Stomach (tissue), 9 donors: Measurements from ENCODE around the gene STAU1. TPM values are rescaled to one million over a fixed set of nuclear protein-coding genes. Genes with fewer than 3 reads are reported as not detected.

Experiments used
- DNase-seq, 2 donors: peaks; one replicate each; pipeline versions ENCODE4 v3.0.0 to v3.0.0-alpha.2; 2013 to 2019
- H3K27ac ChIP-seq, 5 donors: fragments of 200-600 bp in 4 of 5; sonication (generic) in 4 of 5; one replicate each; pipeline ENCODE4 v1.5.1; 2013 to 2019; ENCODE audit warnings: mild to moderate bottlenecking in 1 of 5, moderate library complexity in 1 of 5
- H3K27me3 ChIP-seq, 3 donors: fragments of 200-600 bp; sonication (generic); one replicate each; pipeline ENCODE4 v1.5.1; 2017 to 2019; ENCODE audit warnings: mixed run types in 1 of 3
- H3K36me3 ChIP-seq, 4 donors: fragments of 200-600 bp; sonication (generic); 1 replicate in 3 of 4; 2 replicates in 1 of 4; pipeline ENCODE4 v1.5.1; 2016 to 2019
- H3K4me1 ChIP-seq, 4 donors: fragments of 200-600 bp; sonication (generic); one replicate each; pipeline ENCODE4 v1.5.1; 2016 to 2019
- H3K4me3 ChIP-seq, 4 donors: fragments of 200-600 bp; sonication (generic) in 3 of 4; one replicate each; pipeline ENCODE4 v1.5.1; 2016 to 2019; ENCODE audit warnings: mild to moderate bottlenecking in 1 of 4
- H3K9me3 ChIP-seq, 4 donors: fragments of 200-600 bp; sonication (generic); one replicate each; pipeline ENCODE4 v1.5.1; 2016 to 2019
- CTCF ChIP-seq, 7 experiments: fragments of 450-650 bp in 4 of 7; fragments of 200-600 bp in 3 of 7; sonication (generic) in 3 of 7; IDR thresholded peaks; one replicate each; pipeline ENCODE4 v1.5.1; 2016 to 2019; ENCODE audit warnings: antibody characterized with exemption in 7 of 7, control low read depth in 2 of 7, mild to moderate bottlenecking in 1 of 7
- EP300 ChIP-seq: sonication (generic); formaldehyde crosslinking; IDR thresholded peaks from one replicate; pipeline ENCODE4 v1.6.1; 2017; ENCODE audit warnings: antibody characterized with exemption
- POLR2A ChIP-seq, 4 donors: fragments of 450-650 bp; IDR thresholded peaks; one replicate each; pipeline ENCODE4 v1.6.1; 2016; ENCODE audit warnings: antibody characterized with exemption in 4 of 4, control low read depth in 2 of 4, mild to moderate bottlenecking in 1 of 4, moderate library complexity in 1 of 4
- POLR2AphosphoS5 ChIP-seq, 3 donors: sonication (generic); formaldehyde crosslinking; IDR thresholded peaks; one replicate each; pipeline ENCODE4 v1.6.1; 2016; ENCODE audit warnings: antibody characterized with exemption in 3 of 3
- WGBS, 5 donors: extraction: QIAGEN DNeasy Blood & Tissue Kit in 3 of 5; methylation state at CpG; one replicate each; pipeline versions ENCODE4 v1.1.5 to v1.1.7; 2013 to 2018; 5-methylcytosine and 5-hydroxymethylcytosine counted together
- intact Hi-C: fragments of 100-400 bp; cut with DNase I; formaldehyde crosslinking; loops from one replicate; pipeline ENCODE4 v1.15.1; 2023; ENCODE audit warnings: low total_unique reads
- polyA plus RNA-seq, 3 donors: library from polyadenylated mRNA; stranded (reverse); fragments of 200-250 nt; gene quantifications; one replicate each; pipeline ENCODE4 v1.2.3, GENCODE V29; 2013
- total RNA-seq, 5 donors: library from RNA; depleted of rRNA; stranded (reverse); fragments of >200 nt; gene quantifications; one replicate each; pipeline versions ENCODE4 v1.1.0 to v1.2.3, GENCODE V29; 2014 to 2016
- donor health status: healthy with polysubstance abuse.
- donor health status: Bipolar disorder and iron deficiency.
- donor health status: healthy.

The STAU1 gene
- total and polyA plus RNA-seq, 8 donors: 33.0 to 129 (median 56.5) TPM

- no peak for TF ChIP-seq EP300
- H3K27me3 ChIP-seq: no peaks in the 10 kb centered on the region
- no peak overlapping the region for H3K4me3 ChIP-seq
- 79 to 87% (median 82%) methylated on average over 3 of the region's 3 CpGs for WGBS, 5 donors
- peaks cover 0 to 5% (median 0%) of the 10 kb centered on the region in 4 donors for H3K4me1 ChIP-seq
- no peak overlapping the region for H3K27ac ChIP-seq
- H3K36me3 ChIP-seq: peaks cover 61 to 100% (median 98%) of the 10 kb centered on the region in 4 donors
- H3K9me3 ChIP-seq: no peaks in the 10 kb centered on the region
- DNase-seq: no peak
- intact Hi-C loops: no loop called here
Observed at GRCh38 chr20:49118307-49118706, 69.8 kb downstream of the STAU1 start.

- no peaks in the 10 kb centered on the region for H3K27me3 ChIP-seq
- DNase-seq: no peak
- no peaks in the 10 kb centered on the region for H3K4me1 ChIP-seq
- TF ChIP-seq POLR2A (IDR thresholded peaks at IDR 0.05): no peak
- no peak for TF ChIP-seq EP300
- TF ChIP-seq CTCF (IDR thresholded peaks at IDR 0.05): no peak
- TF ChIP-seq POLR2AphosphoS5 (IDR thresholded peaks at IDR 0.05): no peak
- H3K27ac ChIP-seq: no peak overlapping the region
- no peaks in the 10 kb centered on the region for H3K9me3 ChIP-seq
- H3K36me3 ChIP-seq: peaks cover 67 to 100% (median 98%) of the 10 kb centered on the region in 4 donors
- 69 to 83% (median 79%) methylated on average over 7 of the region's 7 CpGs for WGBS, 5 donors
- intact Hi-C loops: no loop called here
- H3K4me3 ChIP-seq: no peak overlapping the region
Observed at GRCh38 chr20:49115564-49115963, 72.6 kb downstream of the STAU1 start.

GRCh38 chr20:49112596-49113274 is 75.4 kb downstream of the STAU1 start:
- DNase-seq: no peak
- Histone ChIP-seq H3K36me3 (peaks cover 48 to 87% (median 87%) of the 10 kb centered on the region in 4 donors), H3K27me3 (no peaks in the 10 kb centered on the region), H3K27ac (no peak overlapping the region), H3K9me3 (no peaks in the 10 kb centered on the region), H3K4me1 (no peaks in the 10 kb centered on the region), H3K4me3 (no peak overlapping the region)
- intact Hi-C loops: no loop called here
- TF ChIP-seq CTCF (IDR thresholded peaks at IDR 0.05): no peak
- TF ChIP-seq POLR2AphosphoS5 (IDR thresholded peaks at IDR 0.05): no peak
- no peak for TF ChIP-seq EP300
- TF ChIP-seq POLR2A (IDR thresholded peaks at IDR 0.05): no peak
- WGBS, 5 donors: 89 to 94% (median 94%) methylated on average over 15 of the region's 15 CpGs

- H3K27ac ChIP-seq: no peak overlapping the region
- no peak for DNase-seq
- H3K36me3 ChIP-seq: peaks cover 31 to 76% (median 74%) of the 10 kb centered on the region in 4 donors
- no peaks in the 10 kb centered on the region for H3K4me1 ChIP-seq
- intact Hi-C loops: no loop called here
- WGBS, 5 donors: 88 to 98% (median 96%) methylated on average over 6 of the region's 6 CpGs
- H3K27me3 ChIP-seq: no peaks in the 10 kb centered on the region
- no peaks in the 10 kb centered on the region for H3K9me3 ChIP-seq
- no peak overlapping the region for H3K4me3 ChIP-seq
- TF ChIP-seq EP300 (no peak), POLR2AphosphoS5 (IDR thresholded peaks at IDR 0.05) (no peak), CTCF (IDR thresholded peaks at IDR 0.05) (no peak), POLR2A (IDR thresholded peaks at IDR 0.05) (no peak)
Observed at GRCh38 chr20:49110767-49111694, 77.1 kb downstream of the STAU1 start.
